H9 (cell line): ENCODE data around the gene ZNF654. TPM values are rescaled to one million over a fixed set of nuclear protein-coding genes. Genes with fewer than 3 reads are reported as not detected.
A peak's percentile ranks its signal among the peaks of the same experiment; 100 is the strongest.

Experiments
- DNase-seq: peaks from one replicate; pipeline ENCODE4 v3.0.0-alpha.2; 2017
- H2AFZ ChIP-seq: one replicate; pipeline ENCODE4 v1.6.1; 2013; ENCODE audit warnings: mild to moderate bottlenecking, low read length, control low read depth, moderate library complexity
- H2AK5ac ChIP-seq: 2 replicates; pipeline ENCODE4 v1.6.1; 2013; ENCODE audit warnings: low read length, control low read depth, mixed read lengths; ENCODE audit not compliant: insufficient read length
- H2BK120ac ChIP-seq: one replicate; pipeline ENCODE4 v1.6.1; 2013; ENCODE audit warnings: low read depth, mild to moderate bottlenecking, low read length, control low read depth, inconsistent platforms; ENCODE audit not compliant: poor library complexity, severe bottlenecking
- H2BK12ac ChIP-seq: 2 replicates; pipeline ENCODE4 v1.6.1; 2013; ENCODE audit warnings: low read length, control low read depth, mixed read lengths, low read depth; ENCODE audit not compliant: insufficient read length
- H2BK15ac ChIP-seq: 2 replicates; pipeline ENCODE4 v1.6.1; 2013; ENCODE audit warnings: low read depth, low read length, control low read depth
- H2BK20ac ChIP-seq: one replicate; pipeline ENCODE4 v1.6.1; 2013; ENCODE audit warnings: low read depth, mild to moderate bottlenecking, low read length, control low read depth, inconsistent platforms; ENCODE audit not compliant: poor library complexity, severe bottlenecking
- H2BK5ac ChIP-seq: 2 replicates; pipeline ENCODE4 v1.6.1; 2013; ENCODE audit warnings: low read length, control low read depth, mixed read lengths; ENCODE audit not compliant: insufficient read length
- H3K14ac ChIP-seq: 2 replicates; pipeline ENCODE4 v1.6.1; 2013; ENCODE audit warnings: low read length, control low read depth; ENCODE audit not compliant: insufficient read depth
- H3K18ac ChIP-seq: 2 replicates; pipeline ENCODE4 v1.6.1; 2013; ENCODE audit warnings: low read depth, mild to moderate bottlenecking, mixed read lengths, low read length, control low read depth; ENCODE audit not compliant: insufficient read length
- H3K23ac ChIP-seq: 2 replicates; pipeline ENCODE4 v1.6.1; 2013; ENCODE audit warnings: low read length, control low read depth, mixed read lengths, low read depth; ENCODE audit not compliant: insufficient read length
- H3K23me2 ChIP-seq: 2 replicates; pipeline ENCODE4 v1.6.1; 2013; ENCODE audit warnings: low read depth, mild to moderate bottlenecking, mixed read lengths, low read length, control low read depth; ENCODE audit not compliant: insufficient read length, poor library complexity, severe bottlenecking
- H3K27ac ChIP-seq: 2 replicates; pipeline ENCODE4 v1.5.1; 2013; ENCODE audit warnings: low read length, control low read depth, mixed read lengths, low read depth; ENCODE audit not compliant: insufficient read length
- H3K27me3 ChIP-seq: 2 replicates; pipeline ENCODE4 v1.6.1; 2013; ENCODE audit warnings: low read length, control low read depth, inconsistent platforms; ENCODE audit not compliant: insufficient read depth
- H3K4ac ChIP-seq: 2 replicates; pipeline ENCODE4 v1.6.1; 2013; ENCODE audit warnings: low read depth, mild to moderate bottlenecking, control low read depth, inconsistent platforms, low read length, moderate library complexity
- H3K4me1 ChIP-seq: 2 replicates; pipeline ENCODE4 v1.6.1; 2013; ENCODE audit warnings: low read length, control low read depth, inconsistent platforms; ENCODE audit not compliant: insufficient read depth
- H3K4me2 ChIP-seq: 2 replicates; pipeline ENCODE4 v1.6.1; 2013; ENCODE audit warnings: low read length, control low read depth, mixed read lengths; ENCODE audit not compliant: insufficient read length, insufficient read depth
- H3K56ac ChIP-seq: 2 replicates; pipeline ENCODE4 v1.6.1; 2013; ENCODE audit warnings: low read depth, mild to moderate bottlenecking, mixed read lengths, low read length, control low read depth; ENCODE audit not compliant: insufficient read length
- H3K79me1 ChIP-seq: 2 replicates; pipeline ENCODE4 v1.6.1; 2013; ENCODE audit warnings: low read depth, mild to moderate bottlenecking, moderate library complexity, low read length, control low read depth, inconsistent platforms; ENCODE audit not compliant: insufficient read depth, poor library complexity, severe bottlenecking
- H3K79me2 ChIP-seq: 2 replicates; pipeline ENCODE4 v1.6.1; 2013; ENCODE audit warnings: low read length, control low read depth, inconsistent platforms; ENCODE audit not compliant: insufficient read depth
- H3K9ac ChIP-seq: 2 replicates; pipeline ENCODE4 v1.6.1; 2013; ENCODE audit warnings: low read length, control low read depth, mixed read lengths; ENCODE audit not compliant: insufficient read length; ENCODE audit errors: extremely low read depth
- H3K9me3 ChIP-seq: one replicate; pipeline ENCODE4 v1.6.1; 2013; ENCODE audit warnings: low read depth, low read length, inconsistent platforms; ENCODE audit not compliant: control insufficient read depth
- H3T11ph ChIP-seq: one replicate; pipeline ENCODE4 v1.6.1; 2013; ENCODE audit warnings: mild to moderate bottlenecking, low read length, control low read depth, inconsistent platforms
- H4K20me1 ChIP-seq: one replicate; pipeline ENCODE4 v1.6.1; 2013; ENCODE audit not compliant: control insufficient read depth, insufficient read length, insufficient read depth
- H4K5ac ChIP-seq: 2 replicates; pipeline ENCODE4 v1.6.1; 2013; ENCODE audit warnings: low read depth, mild to moderate bottlenecking, mixed read lengths, low read length, control low read depth; ENCODE audit not compliant: insufficient read length
- H4K8ac ChIP-seq: replicated peaks from 2 replicates; pipeline ENCODE4 v1.6.1; 2013; ENCODE audit warnings: low read length, control low read depth, mixed read lengths, low read depth; ENCODE audit not compliant: insufficient read length
- H4K91ac ChIP-seq: 2 replicates; pipeline ENCODE4 v1.6.1; 2013; ENCODE audit warnings: low read depth, mild to moderate bottlenecking, moderate library complexity, mixed read lengths, low read length, control low read depth; ENCODE audit not compliant: insufficient read length
- H3K27ac Mint-ChIP-seq, 3 experiments: 2 replicates in 2 of 3; 3 replicates in 1 of 3; pipeline ENCODE4 v1.8.0; 2020 to 2021; ENCODE audit warnings: mixed read lengths in 3 of 3, mild to moderate bottlenecking in 1 of 3, moderate library complexity in 1 of 3
- H3K27me3 Mint-ChIP-seq: 2 replicates; pipeline ENCODE4 v1.8.0; 2021; ENCODE audit warnings: low read depth, mild to moderate bottlenecking, moderate library complexity, mixed read lengths
- H3K36me3 Mint-ChIP-seq, 3 experiments: 2 replicates in 2 of 3; 3 replicates in 1 of 3; pipeline ENCODE4 v1.8.0; 2020 to 2021; ENCODE audit warnings: low read depth in 3 of 3, mixed read lengths in 3 of 3; ENCODE audit not compliant: insufficient read depth in 1 of 3
- H3K4me1 Mint-ChIP-seq, 2 experiments: 2 replicates each; pipeline ENCODE4 v1.8.0; 2020; ENCODE audit warnings: mixed read lengths in 2 of 2
- H3K4me3 Mint-ChIP-seq, 2 experiments: 2 replicates in 1 of 2; 3 replicates in 1 of 2; pipeline ENCODE4 v1.8.0; 2020 to 2021; ENCODE audit warnings: mild to moderate bottlenecking in 2 of 2, mixed read lengths in 2 of 2, moderate library complexity in 1 of 2
- H3K9me3 Mint-ChIP-seq, 2 experiments: 2 replicates in 1 of 2; 3 replicates in 1 of 2; pipeline ENCODE4 v1.8.0; 2020; ENCODE audit warnings: mild to moderate bottlenecking in 2 of 2, mixed read lengths in 2 of 2, moderate library complexity in 1 of 2
- CTCF ChIP-seq: fragments of 200-600 bp; sonication (generic); conservative IDR thresholded peaks from 3 replicates; pipeline ENCODE4 v1.8.0; 2021; ENCODE audit warnings: antibody characterized with exemption, mild to moderate bottlenecking
- WGBS: extraction: QIAGEN DNeasy Blood & Tissue Kit; methylation state at CpG from one replicate; pipeline ENCODE4 v1.1.7; 2013; ENCODE audit warnings: missing lambda C conversion rate, low lambda C conversion rate, mixed read lengths; ENCODE audit not compliant: insufficient read length; ENCODE audit errors: extremely low coverage; 5-methylcytosine and 5-hydroxymethylcytosine counted together
- total RNA-seq: library from RNA; stranded (reverse); gene quantifications from 2 replicates; pipeline ENCODE4 v1.2.1, GENCODE V29; 2021

ZNF654 gene
- total RNA-seq, 1 experiment from 2014 or later = 8.7 TPM

DNA sequence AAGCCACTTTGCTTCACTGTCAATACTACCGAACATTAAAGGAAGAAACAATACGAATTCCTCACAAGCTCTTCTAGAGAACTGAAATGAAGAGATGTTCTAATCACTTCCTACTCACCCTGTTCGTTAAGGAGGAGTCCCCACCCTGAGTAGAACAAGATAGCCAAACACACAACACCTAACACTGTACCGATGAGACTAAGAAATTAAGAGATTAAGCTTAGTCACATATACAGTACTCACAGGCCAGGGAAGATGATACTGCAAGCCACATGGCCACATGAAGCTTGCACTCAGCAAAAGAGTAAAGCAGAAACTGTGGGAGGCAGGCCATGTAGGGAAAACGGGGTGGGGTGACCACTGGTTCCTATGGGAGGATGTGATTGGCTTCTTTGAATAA is 48.2 kb upstream of the ZNF654 start:
- H2BK5ac ChIP-seq = no peak overlapping the region
- no peak for DNase-seq
- no peak overlapping the region for H2BK20ac ChIP-seq
- H3K23ac ChIP-seq = no peak overlapping the region
- no peak overlapping the region for H2BK12ac ChIP-seq
- H3K14ac ChIP-seq = no peak overlapping the region
- no peaks in the 10 kb centered on the region for H3K79me1 ChIP-seq
- WGBS = no CpG with 5 or more reads among the region's 5 CpGs
- H3K56ac ChIP-seq = no peak overlapping the region
- no peak overlapping the region for H3K4me3 Mint-ChIP-seq
- no peak overlapping the region for H2BK120ac ChIP-seq
- no peaks in the 10 kb centered on the region for H3K4me1 ChIP-seq
- no peak overlapping the region for H2AK5ac ChIP-seq
- no peak overlapping the region for H3K18ac ChIP-seq
- no peak overlapping the region for H4K8ac ChIP-seq
- no peak overlapping the region for H3K27ac ChIP-seq
- H3K27ac Mint-ChIP-seq = peak overlapping the region in 1 of 3 experiments; percentile 2; a peak in 1 of 7 replicates
- no peaks in the 10 kb centered on the region for H3K9me3 ChIP-seq
- H3K23me2 ChIP-seq = no peaks in the 10 kb centered on the region
- no peaks in the 10 kb centered on the region for H3K4me1 Mint-ChIP-seq
- no peak overlapping the region for H3K4ac ChIP-seq
- no peaks in the 10 kb centered on the region for H3K36me3 Mint-ChIP-seq
- no peak overlapping the region for H4K5ac ChIP-seq
- no peak overlapping the region for H4K91ac ChIP-seq
- no peak overlapping the region for H3T11ph ChIP-seq
- TF ChIP-seq CTCF = no peak
- no peak overlapping the region for H2BK15ac ChIP-seq
- H3K4me2 ChIP-seq = no peak overlapping the region
- H3K9me3 Mint-ChIP-seq = peaks cover 0 to 2% of the 10 kb centered on the region in 2 experiments; a peak in 2 of 5 replicates
- no peaks in the 10 kb centered on the region for H3K79me2 ChIP-seq
- no peaks in the 10 kb centered on the region for H4K20me1 ChIP-seq
- no peaks in the 10 kb centered on the region for H3K27me3 ChIP-seq
- H3K27me3 Mint-ChIP-seq = no peaks in the 10 kb centered on the region
- no peak overlapping the region for H3K9ac ChIP-seq
- H2AFZ ChIP-seq = no peak overlapping the region
